NK-92 (cell line): ENCODE data around the gene PHLDA2.

Experiments used
- DNase-seq: peaks from one replicate; lab custom pipeline; 2025; ENCODE audit not compliant: unreplicated experiment; lab: John Stamatoyannopoulos, UW

The PHLDA2 gene

GRCh38 chr11:2883640-2883978 lies 45.6 kb downstream of the PHLDA2 start:
- DNase-seq = no peak

- no peak for DNase-seq
These were observed 46.7 kb downstream of the PHLDA2 start for GRCh38 chr11:2882396-2883110.

- no peak for DNase-seq
These were observed 47.2 kb downstream of the PHLDA2 start for GRCh38 chr11:2881981-2882375.

GRCh38 chr11:2881076-2881980 lies 47.9 kb downstream of the PHLDA2 start:
- no peak for DNase-seq

- no peak for DNase-seq
These were observed 48.6 kb downstream of the PHLDA2 start for GRCh38 chr11:2880646-2881045.

GRCh38 chr11:2878782-2879181 lies 50.4 kb downstream of the PHLDA2 start:
- no peak for DNase-seq
